ENCODE data around the gene HGFAC.

GRCh38 chr4:3401436-3402171 is 40.2 kb upstream of the HGFAC start:
- TF ChIP-seq CTCF (conservative IDR thresholded peaks at IDR 0.05; ENCODE audit: low read depth, low read length) (no peak), EZH2phosphoT487 (IDR thresholded peaks at IDR 0.05; ENCODE audit: borderline replicate concordance, low read length) (no peak), EZH2 (IDR thresholded peaks at IDR 0.05; ENCODE audit: low read length, unreplicated experiment) (no peak)
